ENCODE results near the gene WIPF3.

Gene WIPF3

GRCh38 chr7:29806208-29806994 lies at the start of gene WIPF3:
Gene WIPF3 (plus strand): TSS chr7:29806508. CDS start chr7:29834725, 28,217 bp downstream.
- TF ChIP-seq GATA2 (IDR thresholded peaks at IDR 0.05; ENCODE audit: low read depth, low read length) (no peak), GATA3 (IDR thresholded peaks at IDR 0.05; ENCODE audit: low read depth, low read length) (no peak)

GRCh38 chr7:29763266-29763665 lies 43.0 kb upstream of the WIPF3 start:
- TF ChIP-seq GATA3 (IDR thresholded peaks at IDR 0.05; ENCODE audit: low read depth, low read length) = no peak
- TF ChIP-seq GATA2 (IDR thresholded peaks at IDR 0.05; ENCODE audit: low read depth, low read length) = no peak

- TF ChIP-seq GATA3 (IDR thresholded peaks at IDR 0.05; ENCODE audit: low read depth, low read length) = no peak
- no peak for TF ChIP-seq GATA2 (IDR thresholded peaks at IDR 0.05; ENCODE audit: low read depth, low read length)
These were observed 42.1 kb upstream of the WIPF3 start for GRCh38 chr7:29764227-29764626.

GRCh38 chr7:29765490-29765889 lies 40.8 kb upstream of the WIPF3 start:
- no peak for TF ChIP-seq GATA3 (IDR thresholded peaks at IDR 0.05; ENCODE audit: low read depth, low read length)
- TF ChIP-seq GATA2 (IDR thresholded peaks at IDR 0.05; ENCODE audit: low read depth, low read length) = no peak

DNA sequence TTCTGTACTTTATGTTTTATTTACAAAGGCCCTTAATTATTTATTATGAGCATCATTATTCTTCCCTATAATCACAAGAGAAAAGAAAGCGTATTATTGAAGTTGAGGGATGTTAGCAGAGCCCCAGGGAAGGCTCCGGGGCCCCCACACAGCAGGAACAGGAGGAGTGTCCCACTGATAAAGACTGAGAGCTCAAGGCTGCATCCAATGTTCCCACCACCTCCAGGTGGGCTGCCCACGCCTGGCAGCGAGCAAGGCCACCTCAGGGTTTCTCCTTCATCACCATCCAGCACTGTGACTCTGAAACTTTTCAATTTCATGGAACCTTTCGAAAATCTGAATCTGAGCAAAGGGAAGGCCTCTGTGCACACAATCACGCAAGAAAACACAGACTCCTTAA lies 35.9 kb upstream of the WIPF3 start:
- TF ChIP-seq GATA2 (IDR thresholded peaks at IDR 0.05; ENCODE audit: low read depth, low read length) (no peak), GATA3 (IDR thresholded peaks at IDR 0.05; ENCODE audit: low read depth, low read length) (no peak)

DNA sequence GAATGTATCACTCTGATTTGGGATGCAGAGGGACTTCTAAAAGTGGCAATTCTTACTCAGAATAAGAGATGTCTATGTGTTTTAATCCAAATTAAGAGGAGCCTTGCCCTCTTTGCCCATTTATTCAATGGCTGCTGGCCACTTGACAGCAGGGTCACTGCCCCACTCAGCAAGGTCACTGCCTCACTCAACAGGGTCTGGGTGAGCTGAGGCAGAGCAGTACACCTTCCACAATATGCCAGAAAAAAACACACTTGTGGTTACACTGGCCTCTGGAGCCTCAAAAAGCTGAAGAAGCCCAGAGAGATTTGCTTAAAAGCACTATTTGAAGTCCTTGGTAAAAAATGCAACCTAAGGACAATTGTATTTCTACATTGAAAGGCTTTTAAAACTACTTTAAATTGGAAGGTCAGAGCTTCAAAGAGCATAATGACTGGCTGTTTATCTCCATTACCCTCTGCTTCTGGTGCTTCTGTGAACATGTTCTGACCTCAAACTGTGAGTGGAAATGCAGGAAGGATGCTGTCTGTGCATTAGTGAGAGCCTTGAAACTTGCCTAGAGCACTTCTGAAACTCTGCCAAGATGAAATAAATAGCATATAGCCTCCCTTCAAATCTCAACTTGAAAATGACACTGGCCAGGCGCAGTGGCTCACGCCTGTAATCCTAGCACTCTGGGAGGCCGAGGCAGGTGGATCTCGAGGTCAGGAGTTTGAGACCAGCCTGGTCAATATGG lies 35.1 kb upstream of the WIPF3 start:
- TF ChIP-seq GATA2 (IDR thresholded peaks at IDR 0.05; ENCODE audit: low read depth, low read length) = peak; percentile 15; the same call in 1 of the 2 replicates
- no peak for TF ChIP-seq GATA3 (IDR thresholded peaks at IDR 0.05; ENCODE audit: low read depth, low read length)

DNA sequence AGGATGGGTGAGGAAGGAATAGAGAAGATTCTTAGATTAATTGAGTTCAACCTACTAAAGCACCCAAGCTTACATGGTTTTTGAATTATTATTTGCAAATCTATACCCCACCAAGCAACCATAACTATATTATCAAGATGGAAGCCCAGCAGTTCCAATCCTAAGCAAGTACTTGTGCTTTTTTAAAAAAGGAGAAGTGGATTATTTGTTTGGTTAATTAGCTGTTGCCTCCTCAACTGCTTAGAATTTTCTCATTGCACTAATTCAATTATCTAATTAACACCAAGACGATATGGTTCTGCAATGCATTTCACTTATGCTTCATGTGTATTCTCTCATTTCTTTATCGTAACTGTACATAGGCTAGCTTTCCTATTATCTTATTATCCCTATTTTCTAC lies 27.3 kb upstream of the WIPF3 start:
- no peak for TF ChIP-seq GATA2 (IDR thresholded peaks at IDR 0.05; ENCODE audit: low read depth, low read length)
- no peak for TF ChIP-seq GATA3 (IDR thresholded peaks at IDR 0.05; ENCODE audit: low read depth, low read length)

DNA sequence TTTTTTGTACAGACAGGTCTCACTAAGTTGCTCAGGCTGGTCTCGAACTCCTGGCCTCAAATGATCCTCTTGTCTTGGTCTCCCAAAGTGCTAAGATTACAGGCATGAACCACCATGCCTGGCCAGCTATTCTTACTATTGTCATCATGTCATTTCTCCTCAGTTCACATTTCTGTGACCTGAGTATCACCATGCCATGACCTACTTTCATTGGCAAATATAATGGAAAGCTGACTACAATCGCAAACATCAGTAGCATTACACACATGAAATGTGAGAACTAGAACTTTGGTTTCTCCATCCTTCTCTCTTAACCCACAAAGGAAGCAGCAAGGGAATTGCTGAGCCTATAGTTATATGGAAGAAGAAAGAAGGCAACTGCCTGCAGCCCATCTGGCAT lies 26.0 kb upstream of the WIPF3 start:
- no peak for TF ChIP-seq GATA3 (IDR thresholded peaks at IDR 0.05; ENCODE audit: low read depth, low read length)
- no peak for TF ChIP-seq GATA2 (IDR thresholded peaks at IDR 0.05; ENCODE audit: low read depth, low read length)

- no peak for TF ChIP-seq GATA2 (IDR thresholded peaks at IDR 0.05; ENCODE audit: low read depth, low read length)
- no peak for TF ChIP-seq GATA3 (IDR thresholded peaks at IDR 0.05; ENCODE audit: low read depth, low read length)
These were observed 22.6 kb upstream of the WIPF3 start for GRCh38 chr7:29783671-29784070.

GRCh38 chr7:29793507-29793906 lies 12.8 kb upstream of the WIPF3 start:
- TF ChIP-seq GATA2 (IDR thresholded peaks at IDR 0.05; ENCODE audit: low read depth, low read length) (no peak), GATA3 (IDR thresholded peaks at IDR 0.05; ENCODE audit: low read depth, low read length) (no peak)

- no peak for TF ChIP-seq GATA2 (IDR thresholded peaks at IDR 0.05; ENCODE audit: low read depth, low read length)
- TF ChIP-seq GATA3 (IDR thresholded peaks at IDR 0.05; ENCODE audit: low read depth, low read length) = no peak
These were observed 11.2 kb upstream of the WIPF3 start for GRCh38 chr7:29794959-29795629.

DNA sequence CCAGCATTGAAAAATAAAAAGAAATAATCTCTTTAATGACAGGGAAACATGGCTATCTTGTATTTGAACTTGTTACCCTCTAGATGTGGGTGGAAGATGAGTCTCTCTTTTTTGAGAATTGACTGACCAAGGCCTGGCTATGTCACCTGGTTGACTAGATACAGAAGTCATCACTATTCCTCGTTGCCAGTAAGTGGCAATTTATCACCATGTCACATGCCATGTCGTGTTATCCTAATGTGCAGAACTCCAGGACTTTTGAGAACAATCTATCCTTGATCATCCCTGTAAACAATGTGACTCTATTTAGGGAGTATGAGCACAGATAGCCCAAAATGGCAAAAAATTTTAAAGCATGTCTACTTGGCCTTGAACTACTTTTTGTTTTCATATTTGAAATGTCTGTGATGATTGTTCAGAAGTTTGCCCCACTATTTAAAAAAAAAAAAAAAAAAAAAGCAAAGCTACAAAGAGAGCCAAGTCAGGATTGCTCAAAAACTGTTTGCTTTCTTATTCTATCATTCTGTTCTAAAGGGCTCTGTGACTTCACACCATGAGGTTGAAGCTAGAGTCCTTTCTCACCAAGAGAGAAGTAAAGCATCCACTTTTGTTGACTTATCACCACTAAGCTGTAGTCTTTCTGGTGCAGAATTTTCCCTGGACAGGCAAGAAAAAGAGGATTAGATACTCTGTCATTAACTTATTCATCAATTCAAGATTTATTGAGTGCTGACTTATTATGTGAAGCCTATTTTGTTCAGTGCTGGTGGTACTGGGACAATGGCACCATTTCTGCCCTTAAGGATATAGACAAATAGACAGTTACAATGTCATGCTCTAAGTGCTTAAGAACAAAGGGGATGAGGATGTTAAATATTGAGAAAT lies 10.4 kb upstream of the WIPF3 start:
- TF ChIP-seq GATA2 (IDR thresholded peaks at IDR 0.05; ENCODE audit: low read depth, low read length) (no peak), GATA3 (IDR thresholded peaks at IDR 0.05; ENCODE audit: low read depth, low read length) (no peak)

- no peak for TF ChIP-seq GATA3 (IDR thresholded peaks at IDR 0.05; ENCODE audit: low read depth, low read length)
These were observed 9.0 kb upstream of the WIPF3 start for GRCh38 chr7:29797112-29797944.
